ENCODE data around the gene GCH1. TPM values are rescaled to one million over a fixed set of nuclear protein-coding genes. Genes with fewer than 3 reads are reported as not detected.

GCH1 gene
- polyA plus RNA-seq, 3 donors from 2014 or later, result 41.7 to 53.2 (median 52.0) TPM

GRCh38 chr14:54818201-54819133 lies 84.2 kb downstream of the GCH1 start:
- DNase-seq, result no peak
- H3K4me1 Mint-ChIP-seq, result no peaks in the 10 kb centered on the region
- no peaks in the 10 kb centered on the region for H3K36me3 Mint-ChIP-seq
- no peak overlapping the region for H3K4me3 Mint-ChIP-seq
- no peak overlapping the region for H3K27ac Mint-ChIP-seq
- peaks cover 0 to 7% (median under 1%) of the 10 kb centered on the region in 6 donors for H3K9me3 Mint-ChIP-seq
- peaks cover 0 to 14% (median 1%) of the 10 kb centered on the region in 3 donors for H3K27me3 Mint-ChIP-seq (ENCODE audit: low read depth in 3 of 3)

DNA sequence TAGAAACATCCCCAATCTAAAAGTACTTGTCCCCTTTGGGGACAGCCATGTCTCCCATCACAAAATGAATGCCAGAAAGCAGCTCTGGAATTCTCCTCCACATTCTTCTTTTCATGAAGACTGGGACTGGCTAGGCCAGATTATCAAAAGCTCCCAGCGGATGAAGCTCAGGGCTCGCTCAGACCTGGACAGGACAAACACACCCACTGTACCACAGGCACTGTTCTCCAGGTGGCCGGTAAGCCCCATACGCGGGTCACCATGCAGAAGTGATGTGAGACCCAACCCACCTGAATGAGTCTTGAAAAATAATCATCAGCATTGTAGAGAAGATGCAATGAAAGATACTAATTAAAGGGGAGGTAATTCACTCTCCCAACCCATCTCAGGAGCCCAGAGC lies 85.1 kb downstream of the GCH1 start:
- Mint-ChIP-seq H3K4me3 (no peak overlapping the region), H3K4me1 (no peaks in the 10 kb centered on the region), H3K27me3 (ENCODE audit: low read depth in 3 of 3) (peaks cover 1 to 11% (median 3%) of the 10 kb centered on the region in 3 donors), H3K9me3 (peaks cover 0 to 3% (median 0%) of the 10 kb centered on the region in 6 donors), H3K27ac (no peak overlapping the region), H3K36me3 (no peaks in the 10 kb centered on the region)
- no peak for DNase-seq

DNA sequence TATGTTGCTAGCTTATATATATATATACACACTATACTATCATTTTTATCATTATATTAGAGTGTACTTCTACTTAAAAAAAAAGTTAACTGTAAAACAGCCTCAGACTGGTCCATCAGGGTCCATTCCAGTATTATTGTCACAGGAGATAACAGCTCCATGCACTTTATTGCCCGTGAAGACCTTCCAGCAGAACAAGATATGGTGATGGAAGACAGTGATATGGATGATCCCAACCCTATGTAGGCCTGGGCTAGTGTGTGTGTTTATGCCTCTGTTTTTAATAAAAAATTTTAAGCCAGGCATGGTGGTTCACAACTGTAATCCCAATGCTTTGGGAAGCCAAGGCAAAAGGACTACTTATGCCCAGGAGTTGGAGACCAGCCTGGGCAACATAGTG lies 86.2 kb downstream of the GCH1 start:
- H3K27ac Mint-ChIP-seq, result no peak overlapping the region
- no peak overlapping the region for H3K4me3 Mint-ChIP-seq
- DNase-seq, result no peak
- peaks cover 0 to 2% (median 0%) of the 10 kb centered on the region in 3 donors for H3K36me3 Mint-ChIP-seq
- H3K9me3 Mint-ChIP-seq, result no peaks in the 10 kb centered on the region
- H3K4me1 Mint-ChIP-seq, result no peaks in the 10 kb centered on the region
- H3K27me3 Mint-ChIP-seq (ENCODE audit: low read depth in 3 of 3), result peaks cover 0 to 15% (median 3%) of the 10 kb centered on the region in 3 donors

- Mint-ChIP-seq H3K27ac (no peak overlapping the region), H3K36me3 (peaks cover 0 to 4% (median 0%) of the 10 kb centered on the region in 3 donors), H3K4me3 (no peak overlapping the region), H3K27me3 (ENCODE audit: low read depth in 3 of 3) (peaks cover 0 to 12% (median 3%) of the 10 kb centered on the region in 3 donors), H3K9me3 (no peaks in the 10 kb centered on the region), H3K4me1 (no peaks in the 10 kb centered on the region)
- no peak for DNase-seq
These were observed 87.1 kb downstream of the GCH1 start for GRCh38 chr14:54815515-54815914.

DNA sequence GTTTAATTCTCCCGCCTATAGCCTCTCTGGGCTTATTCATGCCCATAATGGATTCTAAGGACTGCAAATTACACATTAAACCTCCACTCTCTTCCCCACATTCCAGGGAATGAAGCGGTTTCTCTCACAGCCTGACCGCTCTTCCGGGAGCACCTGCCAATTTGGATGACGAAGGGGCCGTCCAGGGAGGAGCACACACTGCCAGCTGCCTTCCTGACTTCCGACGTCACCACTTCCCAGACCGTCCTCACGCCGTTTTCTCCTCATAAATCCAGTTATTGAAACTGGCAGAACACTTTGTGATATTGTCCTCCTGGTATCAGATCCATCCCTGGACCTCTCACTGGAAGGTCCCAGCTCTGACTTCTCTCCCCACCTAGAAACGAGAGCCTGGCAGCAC lies 87.6 kb downstream of the GCH1 start:
- Mint-ChIP-seq H3K9me3 (no peaks in the 10 kb centered on the region), H3K4me3 (no peak overlapping the region), H3K4me1 (no peaks in the 10 kb centered on the region), H3K27me3 (ENCODE audit: low read depth in 3 of 3) (peaks cover 0 to 9% (median 3%) of the 10 kb centered on the region in 3 donors), H3K27ac (no peak overlapping the region), H3K36me3 (peaks cover 0 to 4% (median 0%) of the 10 kb centered on the region in 3 donors)
- DNase-seq, result no peak

DNA sequence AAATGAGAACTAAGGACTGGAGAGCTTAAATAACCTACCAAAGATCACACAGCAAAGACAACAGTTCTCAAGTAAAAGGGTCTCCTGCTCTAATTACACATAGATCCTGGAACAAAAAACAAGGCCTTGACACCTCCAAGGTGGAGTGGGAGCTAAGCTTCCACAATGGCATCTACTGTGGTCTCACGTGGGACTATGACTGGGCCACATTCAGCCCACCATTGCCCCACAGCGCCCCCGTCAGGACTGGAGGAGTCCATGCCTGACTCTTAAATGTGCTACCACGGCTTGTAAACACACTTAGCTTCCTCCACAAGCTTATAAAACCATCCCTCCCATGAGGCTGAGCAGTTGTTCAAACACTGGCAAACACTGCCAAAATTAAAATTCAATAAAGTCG lies 88.5 kb downstream of the GCH1 start:
- no peak for DNase-seq
- no peaks in the 10 kb centered on the region for H3K9me3 Mint-ChIP-seq
- no peak overlapping the region for H3K4me3 Mint-ChIP-seq
- H3K36me3 Mint-ChIP-seq, result peaks cover 0 to 4% (median 0%) of the 10 kb centered on the region in 3 donors
- H3K27ac Mint-ChIP-seq, result no peak overlapping the region
- H3K4me1 Mint-ChIP-seq, result no peaks in the 10 kb centered on the region
- H3K27me3 Mint-ChIP-seq (ENCODE audit: low read depth in 3 of 3), result peaks cover 0 to 9% (median 3%) of the 10 kb centered on the region in 3 donors

DNA sequence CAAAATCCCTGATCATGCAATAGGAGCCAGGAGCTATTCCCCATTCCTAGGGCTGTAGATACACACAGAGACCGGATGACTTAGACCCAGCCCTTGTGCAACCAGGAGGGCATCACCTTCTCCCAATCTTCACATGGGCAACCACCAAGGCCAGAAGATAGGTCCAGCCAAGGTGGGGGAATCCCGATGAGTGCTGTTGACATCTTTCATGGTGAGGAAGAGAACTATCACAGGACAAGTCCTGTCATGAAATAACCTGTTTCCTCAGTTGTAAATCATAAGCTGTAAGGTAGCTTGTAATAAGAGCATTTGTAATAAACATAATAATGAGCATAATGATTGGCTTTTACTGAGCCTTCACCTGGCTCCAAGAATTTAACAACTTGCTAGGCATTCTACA lies 89.5 kb downstream of the GCH1 start:
- no peak overlapping the region for H3K27ac Mint-ChIP-seq
- H3K4me1 Mint-ChIP-seq, result no peaks in the 10 kb centered on the region
- peaks cover 0 to 4% (median 0%) of the 10 kb centered on the region in 3 donors for H3K36me3 Mint-ChIP-seq
- no peak for DNase-seq
- H3K27me3 Mint-ChIP-seq (ENCODE audit: low read depth in 3 of 3), result peaks cover 0 to 9% (median 3%) of the 10 kb centered on the region in 3 donors
- H3K9me3 Mint-ChIP-seq, result no peaks in the 10 kb centered on the region
- H3K4me3 Mint-ChIP-seq, result no peak overlapping the region

DNA sequence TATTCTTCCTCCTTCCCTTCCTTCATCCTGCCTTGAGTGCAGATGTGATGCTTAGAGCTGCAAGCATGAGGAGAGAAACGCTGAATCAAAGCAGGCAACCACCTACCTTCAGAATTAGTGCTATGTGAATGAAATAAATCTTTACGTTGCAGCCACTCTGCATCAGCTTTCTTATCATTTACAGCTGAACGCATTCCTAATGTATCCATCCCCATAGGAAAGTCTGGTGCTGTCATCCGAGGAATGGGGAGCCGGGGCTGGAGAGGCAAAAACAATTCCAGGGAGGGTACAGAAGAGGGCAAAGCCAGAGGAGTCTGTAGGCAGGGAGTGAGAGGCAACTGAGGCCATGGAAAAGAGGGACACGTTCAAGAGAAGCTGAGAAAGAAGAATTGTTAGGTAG lies 90.0 kb downstream of the GCH1 start:
- DNase-seq, result no peak
- Mint-ChIP-seq H3K27me3 (ENCODE audit: low read depth in 3 of 3) (peaks cover 0 to 9% (median 3%) of the 10 kb centered on the region in 3 donors), H3K36me3 (peaks cover 0 to 4% (median 0%) of the 10 kb centered on the region in 3 donors), H3K27ac (no peak overlapping the region), H3K9me3 (no peaks in the 10 kb centered on the region), H3K4me3 (no peak overlapping the region), H3K4me1 (no peaks in the 10 kb centered on the region)

GRCh38 chr14:54809767-54810166 lies 92.9 kb downstream of the GCH1 start:
- no peaks in the 10 kb centered on the region for H3K9me3 Mint-ChIP-seq
- peaks cover 0 to 4% (median 0%) of the 10 kb centered on the region in 3 donors for H3K36me3 Mint-ChIP-seq
- DNase-seq, result no peak
- no peak overlapping the region for H3K4me3 Mint-ChIP-seq
- peaks cover 3 to 8% (median 4%) of the 10 kb centered on the region in 3 donors for H3K27me3 Mint-ChIP-seq (ENCODE audit: low read depth in 3 of 3)
- peaks cover 4 to 7% of the 10 kb centered on the region in 2 donors for H3K4me1 Mint-ChIP-seq
- no peak overlapping the region for H3K27ac Mint-ChIP-seq

DNA sequence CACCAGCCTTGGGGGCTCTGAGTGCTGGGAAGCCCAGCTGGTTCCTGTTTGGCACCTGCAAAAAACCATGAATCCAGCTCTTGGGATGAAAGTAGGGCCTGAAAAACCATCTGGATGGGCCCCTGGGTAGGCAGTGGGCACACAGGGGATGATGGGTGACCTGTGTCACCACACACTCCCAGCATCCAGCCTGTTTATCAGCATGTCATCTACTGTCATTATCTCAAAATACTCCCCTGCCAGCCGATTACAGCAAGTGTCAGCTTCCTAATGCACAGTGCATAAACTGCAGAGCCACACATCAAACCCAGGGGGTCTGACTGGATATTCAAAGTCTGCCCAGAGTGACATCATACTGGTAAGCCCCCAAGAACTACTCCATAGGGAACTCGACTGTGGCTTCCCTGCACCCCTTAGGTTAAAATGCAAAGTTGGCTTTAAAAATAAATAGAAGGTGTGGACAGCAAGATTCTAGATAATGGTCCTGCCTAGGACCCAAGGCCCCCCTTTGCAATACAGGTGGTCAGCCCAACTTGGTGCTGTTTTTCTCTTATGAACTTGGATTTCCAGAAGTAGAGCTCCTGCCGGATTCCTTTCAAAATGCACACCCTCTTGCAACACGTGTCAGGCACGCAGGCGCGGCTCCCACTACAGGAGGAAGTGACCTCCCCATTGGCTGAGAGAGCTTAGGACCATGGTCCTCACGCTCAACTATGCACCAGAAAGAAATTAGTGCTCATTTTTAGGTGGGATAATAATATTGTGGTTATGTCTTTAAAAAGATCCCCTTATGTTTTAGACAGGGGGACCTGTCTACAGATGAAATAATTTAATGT lies 94.1 kb downstream of the GCH1 start:
- H3K9me3 Mint-ChIP-seq, result no peaks in the 10 kb centered on the region
- H3K27ac Mint-ChIP-seq, result no peak overlapping the region
- peaks cover 0 to 4% (median 0%) of the 10 kb centered on the region in 3 donors for H3K36me3 Mint-ChIP-seq
- H3K4me1 Mint-ChIP-seq, result peaks cover 4 to 7% of the 10 kb centered on the region in 2 donors
- DNase-seq, result no peak
- no peak overlapping the region for H3K4me3 Mint-ChIP-seq
- H3K27me3 Mint-ChIP-seq (ENCODE audit: low read depth in 3 of 3), result peaks cover 3 to 8% (median 4%) of the 10 kb centered on the region in 3 donors

- Mint-ChIP-seq H3K9me3 (no peaks in the 10 kb centered on the region), H3K4me3 (no peak overlapping the region), H3K4me1 (peaks cover 4 to 7% of the 10 kb centered on the region in 2 donors), H3K36me3 (peaks cover 0 to 4% (median 0%) of the 10 kb centered on the region in 3 donors), H3K27ac (no peak overlapping the region), H3K27me3 (ENCODE audit: low read depth in 3 of 3) (peaks cover 0 to 8% (median 4%) of the 10 kb centered on the region in 3 donors)
- no peak for DNase-seq
These were observed 94.7 kb downstream of the GCH1 start for GRCh38 chr14:54807881-54808280.

- Mint-ChIP-seq H3K27me3 (ENCODE audit: low read depth in 3 of 3) (peaks cover 0 to 8% (median 3%) of the 10 kb centered on the region in 3 donors), H3K9me3 (no peaks in the 10 kb centered on the region), H3K36me3 (peaks cover 0 to 4% (median 0%) of the 10 kb centered on the region in 3 donors), H3K4me3 (no peak overlapping the region), H3K27ac (no peak overlapping the region), H3K4me1 (peaks cover 4 to 7% of the 10 kb centered on the region in 2 donors)
- no peak for DNase-seq
These were observed 95.2 kb downstream of the GCH1 start for GRCh38 chr14:54807428-54807827.

DNA sequence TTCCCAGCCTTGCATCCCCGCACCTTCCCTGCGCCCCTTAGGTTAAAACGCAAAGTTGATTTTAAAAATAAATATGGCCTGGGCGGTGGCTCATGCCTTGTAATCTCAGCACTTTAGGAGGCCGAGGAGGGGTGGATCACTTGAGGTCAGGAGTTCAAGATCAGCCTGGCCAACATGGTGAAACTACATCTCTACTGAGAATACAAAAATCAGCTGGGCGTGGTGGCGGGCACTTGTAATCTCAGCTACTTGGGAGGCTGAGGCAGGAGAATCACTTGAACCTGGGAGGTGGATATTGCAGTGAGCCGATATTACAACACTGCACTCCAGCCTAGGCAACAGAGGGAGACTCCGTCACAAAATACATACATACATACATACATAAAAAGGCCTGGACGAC lies 96.0 kb downstream of the GCH1 start:
- Mint-ChIP-seq H3K9me3 (no peaks in the 10 kb centered on the region), H3K27me3 (ENCODE audit: low read depth in 3 of 3) (peaks cover 0 to 8% (median 2%) of the 10 kb centered on the region in 3 donors), H3K4me3 (no peak overlapping the region), H3K27ac (no peak overlapping the region), H3K36me3 (peaks cover 0 to 4% (median 0%) of the 10 kb centered on the region in 3 donors), H3K4me1 (peaks cover 4 to 7% of the 10 kb centered on the region in 2 donors)
- DNase-seq, result no peak
